HEK293 (cell line): ENCODE data around the gene GLCE.

Experiments used
- CTCF ChIA-PET: fragments of 350-600 bp; formaldehyde crosslinking; extraction: SDS; loops from one replicate; lab custom pipeline; 2021; ENCODE audit warnings: antibody characterized with exemption; lab: Yijun Ruan, JAX
- POLR2A ChIA-PET: fragments of 300-600 bp; formaldehyde crosslinking; extraction: SDS; loops from one replicate; lab custom pipeline; 2020; ENCODE audit warnings: antibody characterized with exemption, inconsistent platforms; lab: Yijun Ruan, JAX
- H3K27ac ChIP-seq: fragments of 200-500 bp; sonication (Bioruptor generic); 2 replicates; pipeline ENCODE4 v1.5.1; 2014; ENCODE audit warnings: low read depth, low read length, control low read depth, inconsistent platforms; ENCODE audit errors: extremely low read depth
- H3K36me3 ChIP-seq, 2 experiments: fragments of 200-500 bp in 1 of 2; sonication (Bioruptor generic) in 1 of 2; 1 replicate in 1 of 2; 2 replicates in 1 of 2; pipeline ENCODE4 v1.5.1; 2014 to 2017; ENCODE audit warnings: inconsistent platforms in 2 of 2, low read length in 2 of 2; ENCODE audit not compliant: control insufficient read depth in 2 of 2, insufficient read depth in 1 of 2
- H3K4me1 ChIP-seq: fragments of 200-500 bp; sonication (Bioruptor generic); 2 replicates; pipeline ENCODE4 v1.5.1; 2014; ENCODE audit warnings: mild to moderate bottlenecking, low read length, inconsistent platforms; ENCODE audit not compliant: control insufficient read depth, insufficient read depth
- H3K4me3 ChIP-seq: 2 replicates; pipeline ENCODE4 v1.5.1; 2011; ENCODE audit warnings: low read depth, mild to moderate bottlenecking, control low read depth, low read length, moderate library complexity
- H3K9me3 ChIP-seq: fragments of 200-500 bp; sonication (Bioruptor generic); 2 replicates; pipeline ENCODE4 v1.5.1; 2014; ENCODE audit warnings: low read depth, low read length, inconsistent platforms; ENCODE audit not compliant: control insufficient read depth, insufficient read depth
- EGR2 ChIP-seq: fragments of 450-650 bp; formaldehyde crosslinking; IDR thresholded peaks from 2 replicates; pipeline ENCODE4 v1.5.1; 2016; ENCODE audit warnings: low read depth, missing biosample characterization, missing genetic modification characterization
- SALL2 ChIP-seq: fragments of 450-650 bp; formaldehyde crosslinking; IDR thresholded peaks from 2 replicates; pipeline ENCODE4 v1.5.0; 2017; ENCODE audit warnings: missing biosample characterization, mild to moderate bottlenecking, missing genetic modification characterization, borderline replicate concordance
- SCRT1 ChIP-seq: fragments of 450-650 bp; formaldehyde crosslinking; IDR thresholded peaks from 2 replicates; pipeline ENCODE4 v1.5.1; 2016; ENCODE audit warnings: missing biosample characterization, missing genetic modification characterization, borderline replicate concordance
- SCRT2 ChIP-seq: fragments of 450-650 bp; formaldehyde crosslinking; IDR thresholded peaks from 2 replicates; pipeline ENCODE4 v1.5.1; 2016; ENCODE audit warnings: missing biosample characterization, missing genetic modification characterization
- SP2 ChIP-seq: fragments of 450-650 bp; formaldehyde crosslinking; IDR thresholded peaks from 2 replicates; pipeline ENCODE4 v1.5.1; 2016; ENCODE audit warnings: missing biosample characterization, missing genetic modification characterization
- SP3 ChIP-seq: fragments of 450-650 bp; formaldehyde crosslinking; IDR thresholded peaks from 2 replicates; pipeline ENCODE4 v1.5.1; 2016; ENCODE audit warnings: missing biosample characterization, missing genetic modification characterization
- ZFHX2 ChIP-seq: fragments of 450-650 bp; formaldehyde crosslinking; conservative IDR thresholded peaks from 2 replicates; pipeline ENCODE4 v1.5.1; 2016; ENCODE audit warnings: missing biosample characterization, missing genetic modification characterization
- ZIC2 ChIP-seq: fragments of 450-650 bp; formaldehyde crosslinking; IDR thresholded peaks from 2 replicates; pipeline ENCODE4 v1.5.1; 2016; ENCODE audit warnings: missing biosample characterization, missing genetic modification characterization
- ZNF19 ChIP-seq: fragments of 450-650 bp; formaldehyde crosslinking; IDR thresholded peaks from 2 replicates; pipeline ENCODE4; 2016; ENCODE audit warnings: missing biosample characterization, missing genetic modification characterization, low read depth
- ZNF214 ChIP-seq: fragments of 450-650 bp; formaldehyde crosslinking; IDR thresholded peaks from 2 replicates; pipeline ENCODE4 v1.5.1; 2017; ENCODE audit warnings: missing biosample characterization, mild to moderate bottlenecking, missing genetic modification characterization, borderline replicate concordance
- ZNF354C ChIP-seq: fragments of 450-650 bp; formaldehyde crosslinking; IDR thresholded peaks from 2 replicates; pipeline ENCODE4 v1.5.1; 2016; ENCODE audit warnings: missing biosample characterization, missing genetic modification characterization, low read depth, borderline replicate concordance
- ZNF473 ChIP-seq: fragments of 450-650 bp; formaldehyde crosslinking; IDR thresholded peaks from 2 replicates; pipeline ENCODE4 v1.5.1; 2017; ENCODE audit warnings: missing biosample characterization, missing genetic modification characterization
- ZNF571 ChIP-seq: fragments of 450-650 bp; formaldehyde crosslinking; IDR thresholded peaks from 2 replicates; pipeline ENCODE4 v1.5.0; 2017; ENCODE audit warnings: missing biosample characterization, missing genetic modification characterization
- ZNF596 ChIP-seq: fragments of 450-650 bp; IDR thresholded peaks from 2 replicates; pipeline ENCODE4 v1.5.0; 2018; ENCODE audit warnings: missing biosample characterization, mild to moderate bottlenecking, missing genetic modification characterization, moderate library complexity
- ZNF610 ChIP-seq: fragments of 450-650 bp; formaldehyde crosslinking; IDR thresholded peaks from 2 replicates; pipeline ENCODE4 v1.5.1; 2016; ENCODE audit warnings: missing biosample characterization, missing genetic modification characterization, borderline replicate concordance
- ZNF664 ChIP-seq: fragments of 450-650 bp; formaldehyde crosslinking; IDR thresholded peaks from 2 replicates; pipeline ENCODE4 v1.5.1; 2016; ENCODE audit warnings: missing biosample characterization, missing genetic modification characterization
- ZNF707 ChIP-seq: fragments of 450-650 bp; formaldehyde crosslinking; IDR thresholded peaks from 2 replicates; pipeline ENCODE4 v1.5.1; 2016; ENCODE audit warnings: missing biosample characterization, missing genetic modification characterization
- ZNF843 ChIP-seq: fragments of 450-650 bp; formaldehyde crosslinking; IDR thresholded peaks from 2 replicates; pipeline ENCODE4 v1.5.1; 2016; ENCODE audit warnings: missing biosample characterization, missing genetic modification characterization
- ZSCAN30 ChIP-seq: fragments of 450-650 bp; IDR thresholded peaks from 2 replicates; pipeline ENCODE4 v1.5.1; 2018; ENCODE audit warnings: missing biosample characterization, mild to moderate bottlenecking, missing genetic modification characterization, moderate library complexity
- TF ChIP-seq, protein P1 (sequence below): fragments of 450-650 bp; formaldehyde crosslinking; IDR thresholded peaks from 2 replicates; pipeline ENCODE4 v1.5.1; 2017; ENCODE audit warnings: missing biosample characterization, missing genetic modification characterization
- TF ChIP-seq, protein P2 (sequence below): fragments of 450-650 bp; formaldehyde crosslinking; conservative IDR thresholded peaks from 2 replicates; pipeline ENCODE4 v1.5.1; 2016; ENCODE audit warnings: low read depth, missing biosample characterization, missing genetic modification characterization
- TF ChIP-seq, protein P3 (sequence below): fragments of 450-650 bp; formaldehyde crosslinking; IDR thresholded peaks from 2 replicates; pipeline ENCODE4 v1.5.1; 2016; ENCODE audit warnings: missing biosample characterization, missing genetic modification characterization
- TF ChIP-seq, protein P4 (sequence below): fragments of 450-650 bp; formaldehyde crosslinking; IDR thresholded peaks from 2 replicates; pipeline ENCODE4 v1.5.1; 2016; ENCODE audit warnings: missing biosample characterization, missing genetic modification characterization

GLCE gene

DNA sequence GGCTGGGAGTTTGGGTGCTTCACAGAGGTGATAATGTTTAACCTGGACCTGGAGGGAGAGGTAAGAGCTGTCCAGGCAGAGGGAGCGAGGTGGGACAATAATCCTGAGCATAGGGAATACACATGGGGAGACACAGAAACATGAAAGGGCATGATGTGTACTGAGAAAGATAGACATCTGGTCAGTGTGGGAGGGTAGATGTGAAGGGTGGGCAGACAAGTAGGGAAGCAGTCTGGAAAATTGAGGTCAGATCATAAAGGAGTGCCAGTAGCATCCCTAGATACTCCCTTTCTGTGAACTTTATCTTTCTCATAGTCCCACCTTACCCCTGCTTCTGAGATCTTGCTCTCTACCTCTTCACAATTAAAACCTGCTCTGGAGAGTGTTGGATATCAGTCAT lies 12.0 kb upstream of the GLCE start:
- peaks cover 28% of the 10 kb centered on the region for H3K4me1 ChIP-seq
- H3K9me3 ChIP-seq, result no peaks in the 10 kb centered on the region
- POLR2A ChIA-PET, result interaction anchor here (0.7 to 0.9 kb wide), 2 partner anchors 10 to 12 kb away, joined by 3 read pairs; partner anchors contain the start of gene GLCE
- no peaks in the 10 kb centered on the region for H3K36me3 ChIP-seq
- no peak overlapping the region for H3K4me3 ChIP-seq
- CTCF ChIA-PET, result interaction anchor here (1.6 kb wide), 1 partner anchor 9 kb away, joined by 4 read pairs; no protein-coding TSS in a partner anchor
- peak; percentile 67 for TF ChIP-seq EGR2
- TF ChIP-seq ZFHX2 (tag by site-specific recombination), result peak; percentile 55
- TF ChIP-seq ZNF571 (tag by site-specific recombination), result no peak
- TF ChIP-seq, all 188 proteins: peak for 2
- H3K27ac ChIP-seq, result no peak overlapping the region

DNA sequence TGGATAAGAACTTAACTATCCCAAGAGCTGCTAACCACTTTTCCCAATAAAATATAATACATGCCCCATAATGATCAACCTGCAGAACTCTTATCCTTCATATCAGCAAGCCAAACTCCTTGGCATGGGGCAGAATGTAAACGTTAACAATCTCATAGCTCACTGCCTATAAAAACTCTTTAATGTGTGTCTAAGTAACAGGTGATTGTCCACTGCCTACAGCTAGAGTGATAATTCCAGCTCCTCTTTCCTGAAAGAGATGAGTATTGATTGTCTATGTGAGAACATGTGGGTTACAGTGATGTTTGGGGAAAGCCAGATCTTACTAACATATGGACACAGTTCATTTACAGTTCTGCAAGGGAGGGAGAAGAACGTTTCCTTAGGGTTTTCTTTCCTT lies 11.3 kb upstream of the GLCE start:
- H3K4me3 ChIP-seq, result no peak overlapping the region
- ChIA-PET CTCF (no interaction called here), POLR2A (interaction anchor here (0.9 kb wide), 1 partner anchor 9 kb away, joined by 3 read pairs; no protein-coding TSS in a partner anchor)
- H3K4me1 ChIP-seq, result peaks cover 22% of the 10 kb centered on the region
- H3K36me3 ChIP-seq, result no peaks in the 10 kb centered on the region
- TF ChIP-seq SP3 (tag by site-specific recombination), result no peak
- TF ChIP-seq SCRT1 (tag by site-specific recombination), result peak; percentile 71
- peak; percentile 75; the same call in 1 of the 2 replicates for TF ChIP-seq SCRT2 (tag by site-specific recombination)
- no peaks in the 10 kb centered on the region for H3K9me3 ChIP-seq
- H3K27ac ChIP-seq, result no peak overlapping the region

DNA sequence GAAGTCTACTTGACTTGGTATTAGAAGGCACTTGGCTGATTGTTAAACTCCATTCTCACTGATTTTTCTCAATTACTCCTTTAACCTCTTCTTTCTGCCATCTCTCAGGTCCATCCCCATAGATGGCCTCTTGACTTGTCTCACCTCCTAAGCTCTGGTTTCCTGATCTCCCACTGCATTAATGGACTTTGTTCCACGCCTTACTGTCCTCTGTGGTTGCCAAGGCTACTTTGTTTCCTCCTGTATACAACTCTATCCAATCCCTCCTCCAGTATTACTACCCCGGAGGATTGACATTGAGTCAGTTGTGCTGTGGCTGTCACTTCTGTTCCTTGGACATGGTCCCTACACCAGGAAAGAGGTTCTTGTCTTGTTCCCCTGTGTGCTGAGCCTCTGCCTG lies 10.6 kb upstream of the GLCE start:
- ChIA-PET POLR2A (no interaction called here), CTCF (interaction anchor here (0.8 kb wide), 1 partner anchor 90 kb away, joined by 3 read pairs; no protein-coding TSS in a partner anchor)
- H3K9me3 ChIP-seq, result no peaks in the 10 kb centered on the region

More for the DNA sequence above, 10.6 kb upstream of the GLCE start:
- Histone ChIP-seq H3K4me3 (no peak overlapping the region), H3K4me1 (peaks cover 16% of the 10 kb centered on the region), H3K36me3 (no peaks in the 10 kb centered on the region), H3K27ac (no peak overlapping the region)
- TF ChIP-seq, protein P1, sequence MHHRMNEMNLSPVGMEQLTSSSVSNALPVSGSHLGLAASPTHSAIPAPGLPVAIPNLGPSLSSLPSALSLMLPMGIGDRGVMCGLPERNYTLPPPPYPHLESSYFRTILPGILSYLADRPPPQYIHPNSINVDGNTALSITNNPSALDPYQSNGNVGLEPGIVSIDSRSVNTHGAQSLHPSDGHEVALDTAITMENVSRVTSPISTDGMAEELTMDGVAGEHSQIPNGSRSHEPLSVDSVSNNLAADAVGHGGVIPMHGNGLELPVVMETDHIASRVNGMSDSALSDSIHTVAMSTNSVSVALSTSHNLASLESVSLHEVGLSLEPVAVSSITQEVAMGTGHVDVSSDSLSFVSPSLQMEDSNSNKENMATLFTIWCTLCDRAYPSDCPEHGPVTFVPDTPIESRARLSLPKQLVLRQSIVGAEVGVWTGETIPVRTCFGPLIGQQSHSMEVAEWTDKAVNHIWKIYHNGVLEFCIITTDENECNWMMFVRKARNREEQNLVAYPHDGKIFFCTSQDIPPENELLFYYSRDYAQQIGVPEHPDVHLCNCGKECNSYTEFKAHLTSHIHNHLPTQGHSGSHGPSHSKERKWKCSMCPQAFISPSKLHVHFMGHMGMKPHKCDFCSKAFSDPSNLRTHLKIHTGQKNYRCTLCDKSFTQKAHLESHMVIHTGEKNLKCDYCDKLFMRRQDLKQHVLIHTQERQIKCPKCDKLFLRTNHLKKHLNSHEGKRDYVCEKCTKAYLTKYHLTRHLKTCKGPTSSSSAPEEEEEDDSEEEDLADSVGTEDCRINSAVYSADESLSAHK, result no peak
- no peak for TF ChIP-seq ZNF596 (tag by site-specific recombination)
- no peak for TF ChIP-seq ZSCAN30
- no peak for TF ChIP-seq SALL2
- no peak for TF ChIP-seq ZNF19 (tag by site-specific recombination)
- no peak for TF ChIP-seq ZNF664 (tag by site-specific recombination)
- no peak for TF ChIP-seq ZNF473 (tag by site-specific recombination)
- TF ChIP-seq ZNF354C (tag by site-specific recombination), result no peak
- TF ChIP-seq EGR2, result no peak
- TF ChIP-seq, protein P2, sequence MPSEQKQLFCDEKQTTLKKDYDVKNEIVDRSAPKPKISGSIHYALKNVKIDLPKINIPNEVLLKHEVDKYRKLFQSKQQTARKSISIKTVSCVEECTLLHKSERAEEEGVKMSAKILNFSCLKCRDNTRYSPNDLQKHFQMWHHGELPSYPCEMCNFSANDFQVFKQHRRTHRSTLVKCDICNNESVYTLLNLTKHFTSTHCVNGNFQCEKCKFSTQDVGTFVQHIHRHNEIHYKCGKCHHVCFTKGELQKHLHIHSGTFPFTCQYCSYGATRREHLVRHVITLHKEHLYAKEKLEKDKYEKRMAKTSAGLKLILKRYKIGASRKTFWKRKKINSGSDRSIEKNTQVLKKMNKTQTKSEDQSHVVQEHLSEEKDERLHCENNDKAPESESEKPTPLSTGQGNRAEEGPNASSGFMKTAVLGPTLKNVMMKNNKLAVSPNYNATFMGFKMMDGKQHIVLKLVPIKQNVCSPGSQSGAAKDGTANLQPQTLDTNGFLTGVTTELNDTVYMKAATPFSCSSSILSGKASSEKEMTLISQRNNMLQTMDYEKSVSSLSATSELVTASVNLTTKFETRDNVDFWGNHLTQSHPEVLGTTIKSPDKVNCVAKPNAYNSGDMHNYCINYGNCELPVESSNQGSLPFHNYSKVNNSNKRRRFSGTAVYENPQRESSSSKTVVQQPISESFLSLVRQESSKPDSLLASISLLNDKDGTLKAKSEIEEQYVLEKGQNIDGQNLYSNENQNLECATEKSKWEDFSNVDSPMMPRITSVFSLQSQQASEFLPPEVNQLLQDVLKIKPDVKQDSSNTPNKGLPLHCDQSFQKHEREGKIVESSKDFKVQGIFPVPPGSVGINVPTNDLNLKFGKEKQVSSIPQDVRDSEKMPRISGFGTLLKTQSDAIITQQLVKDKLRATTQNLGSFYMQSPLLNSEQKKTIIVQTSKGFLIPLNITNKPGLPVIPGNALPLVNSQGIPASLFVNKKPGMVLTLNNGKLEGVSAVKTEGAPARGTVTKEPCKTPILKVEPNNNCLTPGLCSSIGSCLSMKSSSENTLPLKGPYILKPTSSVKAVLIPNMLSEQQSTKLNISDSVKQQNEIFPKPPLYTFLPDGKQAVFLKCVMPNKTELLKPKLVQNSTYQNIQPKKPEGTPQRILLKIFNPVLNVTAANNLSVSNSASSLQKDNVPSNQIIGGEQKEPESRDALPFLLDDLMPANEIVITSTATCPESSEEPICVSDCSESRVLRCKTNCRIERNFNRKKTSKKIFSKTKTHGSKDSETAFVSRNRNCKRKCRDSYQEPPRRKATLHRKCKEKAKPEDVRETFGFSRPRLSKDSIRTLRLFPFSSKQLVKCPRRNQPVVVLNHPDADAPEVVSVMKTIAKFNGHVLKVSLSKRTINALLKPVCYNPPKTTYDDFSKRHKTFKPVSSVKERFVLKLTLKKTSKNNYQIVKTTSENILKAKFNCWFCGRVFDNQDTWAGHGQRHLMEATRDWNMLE (tag by site-specific recombination), result no peak
- TF ChIP-seq ZNF843 (tag by site-specific recombination), result no peak
- TF ChIP-seq ZNF707, result no peak
- TF ChIP-seq, protein P3, sequence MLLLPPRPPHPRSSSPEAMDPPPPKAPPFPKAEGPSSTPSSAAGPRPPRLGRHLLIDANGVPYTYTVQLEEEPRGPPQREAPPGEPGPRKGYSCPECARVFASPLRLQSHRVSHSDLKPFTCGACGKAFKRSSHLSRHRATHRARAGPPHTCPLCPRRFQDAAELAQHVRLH (tag by site-specific recombination), result no peak
- no peak for TF ChIP-seq ZNF214 (tag by site-specific recombination)
- TF ChIP-seq ZIC2, result no peak
- TF ChIP-seq ZNF610, result no peak
- TF ChIP-seq SP2, result no peak
- TF ChIP-seq, protein P4, sequence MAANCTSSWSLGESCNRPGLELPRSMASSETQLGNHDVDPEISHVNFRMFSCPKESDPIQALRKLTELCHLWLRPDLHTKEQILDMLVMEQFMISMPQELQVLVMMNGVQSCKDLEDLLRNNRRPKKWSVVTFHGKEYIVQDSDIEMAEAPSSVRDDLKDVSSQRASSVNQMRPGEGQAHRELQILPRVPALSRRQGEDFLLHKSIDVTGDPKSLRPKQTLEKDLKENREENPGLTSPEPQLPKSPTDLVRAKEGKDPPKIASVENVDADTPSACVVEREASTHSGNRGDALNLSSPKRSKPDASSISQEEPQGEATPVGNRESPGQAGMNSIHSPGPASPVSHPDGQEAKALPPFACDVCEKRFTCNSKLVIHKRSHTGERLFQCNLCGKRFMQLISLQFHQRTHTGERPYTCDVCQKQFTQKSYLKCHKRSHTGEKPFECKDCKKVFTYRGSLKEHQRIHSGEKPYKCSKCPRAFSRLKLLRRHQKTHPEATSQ (tag by site-specific recombination), result no peak
